HG02798 (cell line): Measurements from ENCODE around the gene FBXL20.
"Not testable (repeated sequence)": the region's sequence is repeated elsewhere in the genome, so short reads cannot be mapped to it uniquely, and the experiment has no call there.

Experiments
- ATAC-seq: cut with Tn5 transposase; IDR thresholded peaks from one replicate; pipeline ENCODE4 v1.9.1; 2021; ENCODE audit warnings: mild to moderate bottlenecking; ENCODE audit not compliant: unreplicated experiment, poor library complexity

FBXL20 gene

DNA sequence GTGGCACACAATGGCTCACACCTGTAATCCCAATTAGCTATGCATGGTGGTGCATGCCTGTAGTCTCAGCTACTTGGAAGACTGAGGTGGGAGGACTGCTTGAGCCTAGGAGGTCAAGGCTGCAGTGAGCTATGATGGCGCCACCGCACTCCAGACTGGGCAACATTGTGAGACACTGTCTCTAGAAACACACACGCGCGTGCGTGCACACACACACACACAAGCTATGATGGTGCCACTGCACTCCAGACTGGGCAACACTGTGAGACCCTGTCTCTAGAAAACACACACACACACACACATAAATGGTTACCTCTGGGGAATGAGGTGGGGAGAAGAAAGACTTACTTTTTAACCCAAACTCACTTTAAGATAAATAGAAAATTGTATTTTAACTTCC lies 16.4 kb downstream of the FBXL20 start:
- ATAC-seq, result no peak

GRCh38 chr17:39380144-39380543 lies 21.3 kb downstream of the FBXL20 start:
- ATAC-seq, result no peak

- ATAC-seq, result no peak
These were observed 25.0 kb downstream of the FBXL20 start for GRCh38 chr17:39376434-39376833.

- ATAC-seq, result not testable (repeated sequence)
These were observed 33.6 kb downstream of the FBXL20 start for GRCh38 chr17:39367805-39368204.

DNA sequence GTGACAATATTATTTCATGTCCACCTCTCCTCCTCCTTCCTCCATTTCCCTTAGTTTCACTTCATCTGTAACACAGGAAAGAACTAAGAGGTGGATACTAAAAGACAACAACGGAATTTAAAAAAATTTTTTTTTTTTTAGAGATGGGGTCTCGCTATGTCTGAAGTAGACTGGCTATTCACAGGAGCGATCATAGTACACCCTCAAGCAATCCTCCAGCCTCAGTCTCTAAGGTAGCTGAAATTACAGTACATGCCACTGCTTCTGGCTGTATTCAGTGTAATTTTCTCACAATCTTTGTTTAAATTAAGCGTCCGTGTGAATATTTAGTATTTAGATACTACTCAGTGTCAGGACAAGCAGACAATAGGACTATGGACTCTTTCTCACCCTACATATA lies 35.6 kb downstream of the FBXL20 start:
- ATAC-seq, result no peak

DNA sequence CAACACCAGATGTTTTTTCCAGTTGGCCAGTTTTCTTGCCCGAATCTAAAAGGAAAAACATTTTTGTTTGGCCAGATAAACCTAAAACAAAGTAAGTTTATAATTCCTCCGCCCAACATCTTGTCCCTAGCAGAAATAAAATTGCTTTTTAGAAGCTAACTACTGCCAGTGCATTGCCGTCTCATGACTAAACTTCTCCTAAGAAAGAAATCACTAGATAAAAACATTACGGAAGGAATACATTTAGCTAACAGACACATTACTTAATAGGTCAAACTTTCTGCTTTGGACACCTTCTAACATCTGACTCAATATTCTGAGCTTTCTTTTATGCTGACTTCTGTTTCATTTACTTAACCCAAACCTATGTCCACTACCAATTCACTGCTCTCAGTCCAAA lies 36.2 kb downstream of the FBXL20 start:
- ATAC-seq, result no peak

DNA sequence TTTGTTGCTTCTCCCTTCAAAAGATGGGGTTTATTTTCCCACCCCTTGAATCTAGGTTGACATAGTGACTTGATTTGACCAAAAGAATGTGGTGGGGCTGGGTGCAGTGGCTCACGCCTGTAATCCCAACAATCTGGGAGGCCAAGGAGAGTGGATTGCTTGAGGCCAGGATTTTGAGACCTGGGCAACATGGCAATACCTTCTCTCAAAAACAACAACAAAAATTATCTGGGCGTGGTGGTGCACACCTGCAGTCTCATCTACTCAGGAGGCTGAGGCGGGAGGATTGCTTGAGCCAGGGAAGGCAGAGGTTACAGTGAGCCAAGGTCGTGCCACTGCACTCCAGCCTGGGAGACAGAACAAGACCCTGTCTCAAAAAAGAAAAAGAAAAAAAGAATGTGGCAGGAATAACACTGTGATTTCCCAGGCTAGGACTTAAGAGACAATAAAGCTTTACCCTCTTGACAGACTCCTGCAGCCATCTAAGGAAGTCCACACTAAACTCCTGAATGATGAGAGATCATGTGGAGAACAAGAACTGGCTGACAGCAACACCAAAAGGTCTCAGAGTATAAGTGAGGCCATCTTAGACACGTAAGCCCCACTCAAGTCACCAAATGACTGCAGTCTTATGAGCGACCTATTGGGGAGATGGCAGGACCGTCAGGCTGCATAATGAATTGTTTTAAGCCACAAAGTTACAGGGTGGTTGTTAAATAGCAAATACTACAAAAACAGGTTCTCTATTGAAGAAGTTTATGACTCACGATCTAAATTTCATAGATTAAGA lies 37.0 kb downstream of the FBXL20 start:
- no peak for ATAC-seq

DNA sequence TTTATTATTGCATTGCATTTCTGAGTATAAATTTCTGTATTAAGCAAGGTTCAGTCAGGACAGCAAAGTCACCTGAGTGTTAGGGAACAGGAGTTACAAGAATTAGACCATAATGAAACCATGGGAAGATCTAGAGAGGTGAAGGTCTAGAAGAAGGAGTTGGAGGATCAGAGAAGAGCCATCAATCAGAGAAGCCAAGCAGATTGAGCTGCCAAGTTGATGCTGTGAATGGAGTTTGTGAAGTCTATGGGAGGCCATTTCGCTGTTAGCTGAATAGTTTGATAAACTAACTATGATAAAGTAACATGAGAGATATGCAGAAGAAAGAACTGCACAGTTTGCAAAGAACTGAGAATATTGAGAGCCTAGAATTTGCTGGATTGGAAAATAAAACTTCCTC lies 40.4 kb downstream of the FBXL20 start:
- no peak for ATAC-seq

- no peak for ATAC-seq
These were observed 40.9 kb downstream of the FBXL20 start for GRCh38 chr17:39360537-39360936.

GRCh38 chr17:39359994-39360393 lies 41.4 kb downstream of the FBXL20 start:
- ATAC-seq, result no peak

- ATAC-seq, result no peak
These were observed 43.4 kb downstream of the FBXL20 start for GRCh38 chr17:39357986-39358385.

DNA sequence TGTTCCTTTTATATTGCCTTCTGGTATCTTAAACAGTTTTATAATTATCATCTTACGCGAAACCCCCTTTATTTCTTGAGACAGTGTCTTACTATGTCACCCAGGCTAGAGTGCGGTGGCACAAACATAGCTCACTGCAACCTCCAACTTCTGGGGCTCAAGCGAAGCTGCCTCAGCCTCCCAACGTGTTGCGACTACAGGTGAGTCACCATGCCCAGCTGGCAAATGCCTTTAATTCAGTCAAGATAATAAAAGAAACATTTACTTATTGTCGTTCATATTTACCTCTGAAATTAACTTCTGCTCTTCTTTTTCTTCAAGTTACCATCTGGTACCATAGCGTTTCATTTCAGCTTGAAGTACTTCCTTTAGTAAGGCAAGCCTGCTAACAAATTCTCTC lies 43.9 kb downstream of the FBXL20 start:
- no peak for ATAC-seq

- ATAC-seq, result no peak
These were observed 48.4 kb downstream of the FBXL20 start for GRCh38 chr17:39352986-39353385.

GRCh38 chr17:39352511-39352910 lies 48.9 kb downstream of the FBXL20 start:
- no peak for ATAC-seq

DNA sequence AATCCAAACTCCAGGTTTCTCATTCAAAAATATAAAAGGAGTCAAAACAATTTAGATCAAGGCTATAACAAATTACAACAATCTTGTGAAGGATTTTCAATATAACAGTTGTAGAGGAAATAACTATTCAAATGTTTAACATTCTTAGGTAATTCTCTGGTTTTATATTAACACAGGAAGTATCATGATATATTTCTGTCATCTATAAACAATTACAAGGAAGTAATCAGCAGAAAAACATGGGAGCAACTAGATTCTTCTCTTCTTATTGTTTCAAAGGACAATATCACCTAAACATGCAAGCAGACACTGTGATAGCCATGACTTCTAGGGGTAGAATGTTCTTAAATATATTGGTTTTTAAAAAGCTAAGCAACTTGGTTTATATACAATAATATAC lies 49.9 kb downstream of the FBXL20 start:
- ATAC-seq, result no peak

DNA sequence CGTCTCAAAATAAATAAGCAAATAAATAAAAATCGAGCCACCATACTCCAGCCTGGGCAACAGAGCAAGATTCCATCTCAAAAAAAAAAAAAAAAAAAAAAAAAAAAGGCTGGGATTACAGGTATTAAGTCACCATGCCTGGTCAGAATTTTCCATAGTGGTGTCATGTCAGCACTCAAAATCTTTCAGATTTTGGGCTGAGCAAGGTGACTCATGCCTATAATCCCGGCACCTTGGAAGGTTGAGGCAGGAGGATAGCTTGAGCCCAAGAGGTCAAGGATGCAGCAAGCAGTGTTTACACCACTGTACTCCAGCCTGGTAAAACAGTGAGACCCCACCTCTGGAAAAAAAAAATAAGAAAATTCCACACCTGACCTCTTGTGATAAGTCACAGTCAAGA lies 52.2 kb downstream of the FBXL20 start:
- no peak for ATAC-seq

DNA sequence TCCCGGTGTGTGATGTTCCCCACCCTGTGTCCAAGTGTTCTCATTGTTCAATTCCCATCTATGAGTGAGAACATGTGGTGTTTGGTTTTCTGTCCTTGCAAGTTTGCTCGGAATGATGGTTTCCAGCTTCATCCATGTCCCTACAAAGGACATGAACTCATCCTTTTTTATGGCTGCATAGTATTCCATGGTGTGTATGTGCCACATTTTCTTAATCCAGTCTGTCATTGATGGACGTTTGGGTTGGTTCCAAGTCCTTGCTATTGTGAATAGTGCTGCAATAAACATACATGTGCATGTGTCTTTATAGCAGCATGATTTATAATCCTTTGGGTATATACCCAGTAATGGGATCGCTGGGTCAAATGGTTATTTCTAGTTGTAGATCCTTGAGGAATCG lies 54.6 kb downstream of the FBXL20 start:
- ATAC-seq, result not testable (repeated sequence)

DNA sequence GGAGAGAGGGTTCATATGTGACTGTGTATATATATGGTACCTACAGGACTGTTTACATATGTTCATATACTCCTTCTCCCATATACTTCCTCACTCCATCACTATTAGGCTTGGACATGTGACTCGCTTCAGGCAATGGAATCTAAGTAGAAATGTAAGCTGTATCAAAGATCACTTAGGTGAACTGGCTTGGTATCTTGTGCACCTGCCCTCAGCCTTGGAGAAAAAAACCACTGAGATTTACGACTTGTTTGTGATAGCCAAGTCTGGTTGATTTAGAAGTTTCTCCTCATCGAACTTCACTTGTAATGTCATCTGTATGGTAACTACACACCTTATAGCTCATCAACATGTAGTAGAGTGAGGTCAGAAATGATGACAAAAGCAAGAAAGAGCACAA lies 59.9 kb downstream of the FBXL20 start:
- no peak for ATAC-seq

DNA sequence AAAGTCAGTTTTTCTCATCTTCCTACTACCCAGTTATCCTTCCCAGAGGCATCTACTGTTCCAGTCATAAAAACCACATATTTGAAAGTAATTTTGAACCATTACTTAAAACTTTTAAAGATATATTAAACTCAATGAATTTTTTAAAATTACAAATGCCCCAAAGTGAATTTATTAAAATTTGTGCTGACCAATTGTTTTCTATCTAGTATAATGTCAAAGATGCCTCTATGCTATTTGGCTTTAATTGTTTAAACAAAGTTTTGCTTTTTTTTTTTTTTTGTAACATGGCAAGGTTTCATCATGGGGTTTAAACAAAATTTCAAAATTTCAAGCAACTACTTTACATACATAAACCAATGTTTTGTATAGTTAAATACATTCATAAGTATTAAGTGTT lies 60.7 kb downstream of the FBXL20 start:
- ATAC-seq, result no peak

DNA sequence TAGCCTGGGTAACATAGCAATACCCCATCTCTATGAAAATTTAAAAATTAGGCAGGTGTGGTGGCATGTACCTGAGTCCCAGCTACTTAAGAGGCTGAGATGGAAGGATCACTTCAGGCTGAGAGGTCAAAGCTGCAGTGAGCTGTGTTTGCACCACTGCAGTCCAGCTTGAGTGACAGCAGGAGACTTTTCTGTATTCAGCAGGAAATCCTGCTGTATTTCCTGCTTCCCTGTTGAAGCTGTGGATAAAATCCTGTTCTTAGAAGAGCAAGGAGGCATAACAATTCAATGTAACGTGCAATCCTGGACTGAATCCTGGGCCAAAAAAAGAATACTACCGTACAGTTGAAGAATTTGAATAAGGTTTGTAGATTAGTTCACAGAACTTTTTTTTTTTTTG lies 62.2 kb downstream of the FBXL20 start:
- ATAC-seq, result no peak

- not testable (repeated sequence) for ATAC-seq
These were observed 63.8 kb downstream of the FBXL20 start for GRCh38 chr17:39337649-39338048.

DNA sequence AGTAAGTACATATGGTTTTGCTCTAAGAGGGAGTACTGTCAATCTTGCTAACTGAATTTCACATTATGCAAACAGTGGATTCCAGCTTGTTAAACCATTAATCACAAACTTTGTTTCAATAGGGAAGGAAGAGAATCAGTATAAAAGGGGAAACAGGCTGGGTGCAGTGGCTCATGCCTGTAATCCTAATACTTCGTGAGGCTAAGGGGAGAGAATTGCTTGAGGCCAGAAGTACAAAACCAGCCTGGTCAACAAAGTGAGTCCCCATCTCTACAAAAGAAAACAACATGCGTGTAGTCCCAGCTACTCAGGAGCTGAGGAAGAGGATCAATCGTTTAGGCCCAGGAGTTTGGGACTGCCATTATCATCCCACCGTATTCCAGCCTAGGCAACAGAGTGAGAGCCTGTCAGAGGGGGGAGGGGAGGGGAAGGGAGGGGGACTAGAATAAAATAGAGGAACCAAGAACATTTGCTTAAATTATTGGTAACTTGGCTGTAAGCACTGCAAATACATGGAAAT lies 65.7 kb downstream of the FBXL20 start:
- ATAC-seq, result no peak
